ENCODE results near the gene EPB41. TPM values are rescaled to one million over a fixed set of nuclear protein-coding genes. Genes with fewer than 3 reads are reported as not detected.

Gene EPB41
- total and polyA plus RNA-seq, 9 of the 15 experiments (the other 6 are each of a cell fraction or from before 2014, with no cell fraction given), result 3.7 to 213 (median 141) TPM

DNA sequence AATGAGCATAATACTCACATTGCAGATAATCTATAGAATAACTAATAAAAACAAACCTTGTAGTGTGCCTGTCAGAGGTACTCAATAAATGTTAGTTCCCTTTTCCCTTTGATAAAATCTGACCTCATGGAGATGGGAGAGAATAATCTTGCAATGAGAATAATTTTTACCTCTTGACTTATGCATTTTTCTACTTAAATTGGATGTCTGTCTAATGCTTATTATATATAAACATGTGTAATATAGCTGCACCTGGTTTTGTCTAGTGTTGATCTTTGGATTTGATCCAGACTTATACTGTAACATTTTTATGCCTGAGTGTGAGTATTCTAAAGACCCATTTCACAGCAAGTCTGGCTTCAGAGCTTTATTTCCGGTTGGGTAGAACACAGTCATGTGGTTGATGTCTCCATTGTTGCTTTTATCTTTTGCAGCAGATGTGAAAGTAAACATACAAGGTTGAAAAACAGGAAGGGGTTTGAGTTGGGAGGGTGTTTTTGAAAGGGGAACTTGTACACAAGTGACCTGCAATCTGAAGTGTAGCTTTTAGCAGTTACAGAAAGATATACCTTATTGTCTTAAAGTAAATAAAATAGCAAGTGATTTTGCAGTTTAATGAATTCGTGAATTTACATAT lies 12.4 kb downstream of the EPB41 start (continued):
- TF ChIP-seq, protein P1, sequence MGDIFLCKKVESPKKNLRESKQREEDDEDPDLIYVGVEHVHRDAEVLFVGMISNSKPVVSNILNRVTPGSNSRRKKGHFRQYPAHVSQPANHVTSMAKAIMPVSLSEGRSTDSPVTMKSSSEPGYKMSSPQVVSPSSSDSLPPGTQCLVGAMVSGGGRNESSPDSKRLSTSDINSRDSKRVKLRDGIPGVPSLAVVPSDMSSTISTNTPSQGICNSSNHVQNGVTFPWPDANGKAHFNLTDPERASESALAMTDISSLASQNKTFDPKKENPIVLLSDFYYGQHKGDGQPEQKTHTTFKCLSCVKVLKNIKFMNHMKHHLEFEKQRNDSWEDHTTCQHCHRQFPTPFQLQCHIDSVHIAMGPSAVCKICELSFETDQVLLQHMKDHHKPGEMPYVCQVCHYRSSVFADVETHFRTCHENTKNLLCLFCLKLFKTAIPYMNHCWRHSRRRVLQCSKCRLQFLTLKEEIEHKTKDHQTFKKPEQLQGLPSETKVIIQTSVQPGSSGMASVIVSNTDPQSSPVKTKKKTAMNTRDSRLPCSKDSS (IDR thresholded peaks at IDR 0.05; ENCODE audit: low read depth, partially characterized antibody), result no peak
- TF ChIP-seq ZNF699 (CRISPR knock-in tag; IDR thresholded peaks at IDR 0.05; ENCODE audit: insufficient replicate concordance) (no peak), ZNF766 (CRISPR knock-in tag; conservative IDR thresholded peaks at IDR 0.05) (peak; percentile 78; the same call in 1 of the 2 replicates), BRD4 (IDR thresholded peaks at IDR 0.05) (no peak; the same call in 1 of the 2 replicates), SRF (CRISPR knock-in tag; IDR thresholded peaks at IDR 0.05) (no peak), ZNF696 (CRISPR knock-in tag; conservative IDR thresholded peaks at IDR 0.05) (no peak), MYC (IDR thresholded peaks at IDR 0.05; ENCODE audit: low read depth, low read length) (peak; percentile 85), MYC (CRISPR knock-in tag; IDR thresholded peaks at IDR 0.05; ENCODE audit: borderline replicate concordance, low read depth) (no peak), TSC22D4 (tag; IDR thresholded peaks at IDR 0.05) (no peak), ZNF384 (IDR thresholded peaks at IDR 0.05; ENCODE audit: low read depth, low read length) (no peak)
- TF ChIP-seq, protein P2, sequence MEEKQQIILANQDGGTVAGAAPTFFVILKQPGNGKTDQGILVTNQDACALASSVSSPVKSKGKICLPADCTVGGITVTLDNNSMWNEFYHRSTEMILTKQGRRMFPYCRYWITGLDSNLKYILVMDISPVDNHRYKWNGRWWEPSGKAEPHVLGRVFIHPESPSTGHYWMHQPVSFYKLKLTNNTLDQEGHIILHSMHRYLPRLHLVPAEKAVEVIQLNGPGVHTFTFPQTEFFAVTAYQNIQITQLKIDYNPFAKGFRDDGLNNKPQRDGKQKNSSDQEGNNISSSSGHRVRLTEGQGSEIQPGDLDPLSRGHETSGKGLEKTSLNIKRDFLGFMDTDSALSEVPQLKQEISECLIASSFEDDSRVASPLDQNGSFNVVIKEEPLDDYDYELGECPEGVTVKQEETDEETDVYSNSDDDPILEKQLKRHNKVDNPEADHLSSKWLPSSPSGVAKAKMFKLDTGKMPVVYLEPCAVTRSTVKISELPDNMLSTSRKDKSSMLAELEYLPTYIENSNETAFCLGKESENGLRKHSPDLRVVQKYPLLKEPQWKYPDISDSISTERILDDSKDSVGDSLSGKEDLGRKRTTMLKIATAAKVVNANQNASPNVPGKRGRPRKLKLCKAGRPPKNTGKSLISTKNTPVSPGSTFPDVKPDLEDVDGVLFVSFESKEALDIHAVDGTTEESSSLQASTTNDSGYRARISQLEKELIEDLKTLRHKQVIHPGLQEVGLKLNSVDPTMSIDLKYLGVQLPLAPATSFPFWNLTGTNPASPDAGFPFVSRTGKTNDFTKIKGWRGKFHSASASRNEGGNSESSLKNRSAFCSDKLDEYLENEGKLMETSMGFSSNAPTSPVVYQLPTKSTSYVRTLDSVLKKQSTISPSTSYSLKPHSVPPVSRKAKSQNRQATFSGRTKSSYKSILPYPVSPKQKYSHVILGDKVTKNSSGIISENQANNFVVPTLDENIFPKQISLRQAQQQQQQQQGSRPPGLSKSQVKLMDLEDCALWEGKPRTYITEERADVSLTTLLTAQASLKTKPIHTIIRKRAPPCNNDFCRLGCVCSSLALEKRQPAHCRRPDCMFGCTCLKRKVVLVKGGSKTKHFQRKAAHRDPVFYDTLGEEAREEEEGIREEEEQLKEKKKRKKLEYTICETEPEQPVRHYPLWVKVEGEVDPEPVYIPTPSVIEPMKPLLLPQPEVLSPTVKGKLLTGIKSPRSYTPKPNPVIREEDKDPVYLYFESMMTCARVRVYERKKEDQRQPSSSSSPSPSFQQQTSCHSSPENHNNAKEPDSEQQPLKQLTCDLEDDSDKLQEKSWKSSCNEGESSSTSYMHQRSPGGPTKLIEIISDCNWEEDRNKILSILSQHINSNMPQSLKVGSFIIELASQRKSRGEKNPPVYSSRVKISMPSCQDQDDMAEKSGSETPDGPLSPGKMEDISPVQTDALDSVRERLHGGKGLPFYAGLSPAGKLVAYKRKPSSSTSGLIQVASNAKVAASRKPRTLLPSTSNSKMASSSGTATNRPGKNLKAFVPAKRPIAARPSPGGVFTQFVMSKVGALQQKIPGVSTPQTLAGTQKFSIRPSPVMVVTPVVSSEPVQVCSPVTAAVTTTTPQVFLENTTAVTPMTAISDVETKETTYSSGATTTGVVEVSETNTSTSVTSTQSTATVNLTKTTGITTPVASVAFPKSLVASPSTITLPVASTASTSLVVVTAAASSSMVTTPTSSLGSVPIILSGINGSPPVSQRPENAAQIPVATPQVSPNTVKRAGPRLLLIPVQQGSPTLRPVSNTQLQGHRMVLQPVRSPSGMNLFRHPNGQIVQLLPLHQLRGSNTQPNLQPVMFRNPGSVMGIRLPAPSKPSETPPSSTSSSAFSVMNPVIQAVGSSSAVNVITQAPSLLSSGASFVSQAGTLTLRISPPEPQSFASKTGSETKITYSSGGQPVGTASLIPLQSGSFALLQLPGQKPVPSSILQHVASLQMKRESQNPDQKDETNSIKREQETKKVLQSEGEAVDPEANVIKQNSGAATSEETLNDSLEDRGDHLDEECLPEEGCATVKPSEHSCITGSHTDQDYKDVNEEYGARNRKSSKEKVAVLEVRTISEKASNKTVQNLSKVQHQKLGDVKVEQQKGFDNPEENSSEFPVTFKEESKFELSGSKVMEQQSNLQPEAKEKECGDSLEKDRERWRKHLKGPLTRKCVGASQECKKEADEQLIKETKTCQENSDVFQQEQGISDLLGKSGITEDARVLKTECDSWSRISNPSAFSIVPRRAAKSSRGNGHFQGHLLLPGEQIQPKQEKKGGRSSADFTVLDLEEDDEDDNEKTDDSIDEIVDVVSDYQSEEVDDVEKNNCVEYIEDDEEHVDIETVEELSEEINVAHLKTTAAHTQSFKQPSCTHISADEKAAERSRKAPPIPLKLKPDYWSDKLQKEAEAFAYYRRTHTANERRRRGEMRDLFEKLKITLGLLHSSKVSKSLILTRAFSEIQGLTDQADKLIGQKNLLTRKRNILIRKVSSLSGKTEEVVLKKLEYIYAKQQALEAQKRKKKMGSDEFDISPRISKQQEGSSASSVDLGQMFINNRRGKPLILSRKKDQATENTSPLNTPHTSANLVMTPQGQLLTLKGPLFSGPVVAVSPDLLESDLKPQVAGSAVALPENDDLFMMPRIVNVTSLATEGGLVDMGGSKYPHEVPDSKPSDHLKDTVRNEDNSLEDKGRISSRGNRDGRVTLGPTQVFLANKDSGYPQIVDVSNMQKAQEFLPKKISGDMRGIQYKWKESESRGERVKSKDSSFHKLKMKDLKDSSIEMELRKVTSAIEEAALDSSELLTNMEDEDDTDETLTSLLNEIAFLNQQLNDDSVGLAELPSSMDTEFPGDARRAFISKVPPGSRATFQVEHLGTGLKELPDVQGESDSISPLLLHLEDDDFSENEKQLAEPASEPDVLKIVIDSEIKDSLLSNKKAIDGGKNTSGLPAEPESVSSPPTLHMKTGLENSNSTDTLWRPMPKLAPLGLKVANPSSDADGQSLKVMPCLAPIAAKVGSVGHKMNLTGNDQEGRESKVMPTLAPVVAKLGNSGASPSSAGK (IDR thresholded peaks at IDR 0.05), result 0 out of 2 replicates have a peak, but pooled peaks have one; percentile 20
- TF ChIP-seq, protein P3, sequence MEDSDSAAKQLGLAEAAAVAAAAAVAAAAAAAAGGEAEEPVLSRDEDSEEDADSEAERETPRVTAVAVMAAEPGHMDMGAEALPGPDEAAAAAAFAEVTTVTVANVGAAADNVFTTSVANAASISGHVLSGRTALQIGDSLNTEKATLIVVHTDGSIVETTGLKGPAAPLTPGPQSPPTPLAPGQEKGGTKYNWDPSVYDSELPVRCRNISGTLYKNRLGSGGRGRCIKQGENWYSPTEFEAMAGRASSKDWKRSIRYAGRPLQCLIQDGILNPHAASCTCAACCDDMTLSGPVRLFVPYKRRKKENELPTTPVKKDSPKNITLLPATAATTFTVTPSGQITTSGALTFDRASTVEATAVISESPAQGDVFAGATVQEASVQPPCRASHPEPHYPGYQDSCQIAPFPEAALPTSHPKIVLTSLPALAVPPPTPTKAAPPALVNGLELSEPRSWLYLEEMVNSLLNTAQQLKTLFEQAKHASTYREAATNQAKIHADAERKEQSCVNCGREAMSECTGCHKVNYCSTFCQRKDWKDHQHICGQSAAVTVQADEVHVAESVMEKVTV (CRISPR knock-in tag; IDR thresholded peaks at IDR 0.05), result 0 out of 2 replicates have a peak, but pooled peaks have one; percentile 23
